AG09309 (cell line): ENCODE data around the gene TIMP2.
"Not testable (repeated sequence)": the region's sequence is repeated elsewhere in the genome, so short reads cannot be mapped to it uniquely, and the experiment has no call there.

ENCODE experiments used
- DNase-seq: peaks from one replicate; pipeline ENCODE4 v3.0.0-alpha.2; 2010; ENCODE audit warnings: low read depth
- H3K4me3 ChIP-seq: 2 replicates; pipeline ENCODE4 v1.5.1; 2011; ENCODE audit warnings: mild to moderate bottlenecking, low read depth, low read length, moderate library complexity; ENCODE audit not compliant: control insufficient read depth
- CTCF ChIP-seq: IDR thresholded peaks from 2 replicates; pipeline ENCODE4 v1.5.1; 2011; ENCODE audit warnings: mild to moderate bottlenecking, low read depth, low read length, inconsistent platforms; ENCODE audit not compliant: insufficient read depth, control insufficient read depth; ENCODE audit errors: missing control alignments

Gene TIMP2

DNA sequence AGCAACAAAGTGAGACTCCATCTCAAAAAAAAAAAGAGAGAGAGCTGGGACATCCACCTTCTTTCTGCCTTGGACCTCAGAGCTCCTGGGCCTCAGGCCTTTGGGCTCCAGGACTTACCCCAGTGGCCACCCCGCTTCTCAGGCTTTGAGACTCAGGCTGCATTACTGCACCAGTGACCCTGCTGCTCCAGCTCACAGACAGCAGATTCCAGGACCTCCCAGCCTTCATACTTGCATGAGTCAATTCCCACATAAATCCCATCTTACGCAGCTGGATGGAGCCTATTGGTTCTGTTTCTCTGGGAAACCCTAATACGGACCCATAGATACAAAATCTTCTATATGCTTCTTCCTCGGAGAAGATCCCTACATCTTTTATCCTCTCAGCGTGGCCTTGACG lies 20.1 kb downstream of the TIMP2 start:
- no peak overlapping the region for H3K4me3 ChIP-seq

GRCh38 chr17:78904371-78904770 lies 20.8 kb downstream of the TIMP2 start:
- TF ChIP-seq CTCF: no peak
- H3K4me3 ChIP-seq: no peak overlapping the region

More for the DNA sequence above, 20.1 kb downstream of the TIMP2 start:
- DNase-seq: no peak
- TF ChIP-seq CTCF: no peak

GRCh38 chr17:78903101-78903779 lies 21.9 kb downstream of the TIMP2 start, which contains the start of gene CEP295NL:
TSS of gene CEP295NL (minus strand) at chr17:78903201. CDS start at chr17:78901828, 1,373 bp downstream.
- no peak within 1 kb of the TSS for H3K4me3 ChIP-seq
- TF ChIP-seq CTCF: no peak
- no peak for DNase-seq

More at GRCh38 chr17:78904371-78904770, 20.8 kb downstream of the TIMP2 start:
- no peak for DNase-seq

DNA sequence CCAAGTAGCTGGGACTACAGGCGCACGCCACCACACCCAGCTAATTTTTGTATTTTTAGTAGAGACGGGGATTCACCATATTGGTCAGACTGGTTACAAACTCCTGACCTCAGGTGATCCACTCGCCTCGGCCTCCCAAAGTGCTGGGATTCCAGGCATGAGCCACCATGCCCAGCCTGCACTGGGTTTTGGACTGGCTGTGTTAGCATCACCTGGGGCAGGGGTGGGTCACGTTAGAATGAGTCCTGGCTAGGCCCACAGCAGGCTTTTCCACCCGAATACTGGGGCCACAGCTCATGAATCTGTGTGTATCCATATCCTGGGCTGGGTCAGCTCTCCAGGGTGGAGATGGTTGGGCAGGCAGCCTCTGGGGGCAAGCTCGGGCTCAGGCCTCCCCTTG lies 23.0 kb downstream of the TIMP2 start:
- not testable (repeated sequence) for H3K4me3 ChIP-seq, DNase-seq

GRCh38 chr17:78901806-78902205 lies 23.4 kb downstream of the TIMP2 start:
- H3K4me3 ChIP-seq: no peak overlapping the region
- TF ChIP-seq CTCF: no peak
- DNase-seq: no peak

DNA sequence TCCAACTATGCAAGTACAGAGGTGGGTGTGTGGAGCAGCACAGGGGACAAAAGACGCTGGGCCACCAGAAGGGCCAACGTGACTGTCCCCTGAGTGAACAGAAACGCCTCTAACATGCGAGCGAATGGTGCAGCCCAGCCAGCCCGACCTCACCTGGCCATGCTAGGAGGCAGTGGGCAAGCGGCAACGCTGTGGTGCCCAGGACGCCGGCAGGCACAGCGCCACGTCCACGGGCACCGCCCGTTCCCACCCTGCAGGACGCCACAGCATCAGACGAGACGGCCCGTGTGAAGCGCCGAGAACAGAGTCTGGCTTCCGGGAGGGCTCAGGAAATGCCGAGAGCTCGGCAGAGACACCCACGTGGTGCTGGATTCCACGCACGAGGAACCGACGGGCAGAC lies 24.4 kb downstream of the TIMP2 start:
- TF ChIP-seq CTCF: no peak
- DNase-seq: no peak
- H3K4me3 ChIP-seq: no peak overlapping the region

DNA sequence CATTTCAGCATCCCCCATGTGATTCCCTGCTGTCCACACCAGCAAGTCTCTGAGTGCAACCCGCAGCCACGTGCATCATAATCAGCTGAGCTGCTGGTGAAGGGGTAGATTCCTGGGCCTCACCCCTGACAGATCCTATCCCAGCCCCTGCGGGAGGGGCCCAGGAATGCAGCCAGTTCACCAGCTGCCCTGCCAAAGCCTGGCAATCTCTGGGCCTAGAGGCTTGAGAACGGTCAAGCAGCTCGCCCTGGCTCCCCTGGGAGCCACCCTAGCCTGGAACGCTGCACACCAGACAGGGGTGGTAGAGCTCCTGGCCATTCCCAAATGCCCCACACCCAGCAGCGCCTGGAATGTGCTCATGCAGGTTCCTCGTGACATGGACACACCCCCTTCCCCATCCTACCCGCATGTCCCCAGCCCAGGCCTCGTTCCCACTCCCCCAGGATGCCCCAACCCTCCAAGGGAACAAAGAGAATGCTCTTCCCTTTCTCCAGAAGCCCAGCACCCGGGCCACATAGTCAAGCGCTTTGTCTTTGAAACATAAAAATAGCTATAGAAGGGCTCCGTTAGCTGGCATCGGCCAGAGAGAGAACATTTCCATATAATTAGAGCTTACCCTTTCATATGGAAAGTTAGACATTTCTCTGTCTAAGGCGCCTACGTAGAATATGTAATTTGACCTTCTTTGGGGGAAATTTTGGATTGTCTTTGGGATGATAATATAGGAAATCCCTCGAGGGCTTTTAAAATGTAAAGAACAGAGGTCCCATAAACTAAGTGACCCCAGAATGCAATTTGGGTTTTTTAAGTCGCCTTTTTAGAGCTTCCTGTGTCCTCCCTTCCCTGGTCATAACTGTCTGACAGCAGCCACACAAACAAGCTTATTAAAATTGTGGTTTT lies 25.6 kb downstream of the TIMP2 start:
- no peak for DNase-seq
- H3K4me3 ChIP-seq: no peak overlapping the region
- no peak for TF ChIP-seq CTCF
